Nephron (organoid): ENCODE results near the gene DNAJB14.
A peak's percentile ranks its signal among the peaks of the same experiment; 100 is the strongest.

ENCODE experiments used
- H3K27ac Mint-ChIP-seq, 3 experiments: 2 replicates each; pipeline ENCODE4 v1.8.0; 2020; ENCODE audit warnings: mixed read lengths in 3 of 3, mild to moderate bottlenecking in 2 of 3, moderate library complexity in 1 of 3
- H3K27me3 Mint-ChIP-seq: 2 replicates; pipeline ENCODE4 v1.8.0; 2021; ENCODE audit warnings: low read depth, mild to moderate bottlenecking, moderate library complexity, mixed read lengths
- H3K36me3 Mint-ChIP-seq: 2 replicates; pipeline ENCODE4 v1.8.0; 2020; ENCODE audit warnings: low read depth, mixed read lengths
- H3K4me1 Mint-ChIP-seq: 2 replicates; pipeline ENCODE4 v1.8.0; 2020; ENCODE audit warnings: mixed read lengths
- H3K4me3 Mint-ChIP-seq, 3 experiments: 2 replicates each; pipeline ENCODE4 v1.8.0; 2020; ENCODE audit warnings: mild to moderate bottlenecking in 3 of 3, mixed read lengths in 3 of 3, moderate library complexity in 2 of 3
- H3K9me3 Mint-ChIP-seq: 2 replicates; pipeline ENCODE4 v1.8.0; 2020; ENCODE audit warnings: mixed read lengths
- TF ChIP-seq, protein P1 (sequence below), 3 experiments: fragments of 200-600 bp; sonication (generic); IDR thresholded peaks; one replicate each; pipeline ENCODE4 v1.5.0; 2021; ENCODE audit warnings: antibody characterized with exemption in 3 of 3; ENCODE audit not compliant: unreplicated experiment in 3 of 3

The DNAJB14 gene

DNA sequence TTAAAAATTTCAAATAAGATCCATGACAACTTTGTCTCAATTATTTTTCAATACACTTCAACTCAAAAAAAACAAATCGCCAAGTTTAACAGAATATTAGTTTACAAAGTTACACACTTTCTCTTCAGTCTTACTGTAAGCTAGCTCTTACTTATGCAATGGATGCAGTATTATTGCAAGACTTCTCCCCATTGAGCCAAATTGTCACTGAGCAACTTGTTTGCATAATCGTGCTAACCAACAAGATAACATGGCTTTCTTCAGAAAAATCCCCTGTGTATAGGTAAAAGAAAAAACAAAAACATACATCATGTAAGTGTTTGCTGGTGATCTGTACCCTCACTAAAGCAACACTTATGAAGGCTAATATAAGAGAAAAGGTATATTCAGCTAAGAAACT is 18.9 kb downstream of the DNAJB14 start:
- Mint-ChIP-seq H3K36me3 (peaks cover 39% of the 10 kb centered on the region), H3K9me3 (peaks cover 7% of the 10 kb centered on the region), H3K4me1 (no peaks in the 10 kb centered on the region), H3K27ac (no peak overlapping the region), H3K27me3 (no peaks in the 10 kb centered on the region), H3K4me3 (no peak overlapping the region)
- TF ChIP-seq, protein P1, sequence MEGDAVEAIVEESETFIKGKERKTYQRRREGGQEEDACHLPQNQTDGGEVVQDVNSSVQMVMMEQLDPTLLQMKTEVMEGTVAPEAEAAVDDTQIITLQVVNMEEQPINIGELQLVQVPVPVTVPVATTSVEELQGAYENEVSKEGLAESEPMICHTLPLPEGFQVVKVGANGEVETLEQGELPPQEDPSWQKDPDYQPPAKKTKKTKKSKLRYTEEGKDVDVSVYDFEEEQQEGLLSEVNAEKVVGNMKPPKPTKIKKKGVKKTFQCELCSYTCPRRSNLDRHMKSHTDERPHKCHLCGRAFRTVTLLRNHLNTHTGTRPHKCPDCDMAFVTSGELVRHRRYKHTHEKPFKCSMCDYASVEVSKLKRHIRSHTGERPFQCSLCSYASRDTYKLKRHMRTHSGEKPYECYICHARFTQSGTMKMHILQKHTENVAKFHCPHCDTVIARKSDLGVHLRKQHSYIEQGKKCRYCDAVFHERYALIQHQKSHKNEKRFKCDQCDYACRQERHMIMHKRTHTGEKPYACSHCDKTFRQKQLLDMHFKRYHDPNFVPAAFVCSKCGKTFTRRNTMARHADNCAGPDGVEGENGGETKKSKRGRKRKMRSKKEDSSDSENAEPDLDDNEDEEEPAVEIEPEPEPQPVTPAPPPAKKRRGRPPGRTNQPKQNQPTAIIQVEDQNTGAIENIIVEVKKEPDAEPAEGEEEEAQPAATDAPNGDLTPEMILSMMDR (IDR thresholded peaks at IDR 0.05; ENCODE audit: unreplicated experiment in 3 of 3), result no peak

DNA sequence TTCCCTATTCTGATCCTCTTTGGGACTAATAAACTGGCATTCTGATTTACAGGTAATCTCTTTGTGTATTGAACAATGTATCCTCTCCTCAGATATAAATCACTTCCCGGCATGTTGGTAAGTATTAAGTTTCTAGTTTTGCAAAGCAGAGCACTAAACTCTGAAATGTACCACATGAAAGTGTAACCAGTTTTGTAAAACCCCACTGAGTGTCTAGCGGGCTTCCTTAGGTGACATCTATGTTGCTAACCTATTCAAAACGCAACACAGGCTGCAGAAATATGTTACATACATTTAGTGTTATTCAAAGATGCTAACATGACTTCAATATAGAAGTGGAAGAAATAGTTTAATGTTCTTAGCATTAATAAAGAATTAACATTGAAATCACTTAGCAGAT is 25.2 kb downstream of the DNAJB14 start:
- TF ChIP-seq, protein P1 (IDR thresholded peaks at IDR 0.05; ENCODE audit: unreplicated experiment in 3 of 3), result no peak
- Mint-ChIP-seq H3K4me1 (no peaks in the 10 kb centered on the region), H3K27me3 (no peaks in the 10 kb centered on the region), H3K9me3 (peaks cover 5% of the 10 kb centered on the region), H3K36me3 (peaks cover 46% of the 10 kb centered on the region), H3K27ac (no peak overlapping the region), H3K4me3 (no peak overlapping the region)

DNA sequence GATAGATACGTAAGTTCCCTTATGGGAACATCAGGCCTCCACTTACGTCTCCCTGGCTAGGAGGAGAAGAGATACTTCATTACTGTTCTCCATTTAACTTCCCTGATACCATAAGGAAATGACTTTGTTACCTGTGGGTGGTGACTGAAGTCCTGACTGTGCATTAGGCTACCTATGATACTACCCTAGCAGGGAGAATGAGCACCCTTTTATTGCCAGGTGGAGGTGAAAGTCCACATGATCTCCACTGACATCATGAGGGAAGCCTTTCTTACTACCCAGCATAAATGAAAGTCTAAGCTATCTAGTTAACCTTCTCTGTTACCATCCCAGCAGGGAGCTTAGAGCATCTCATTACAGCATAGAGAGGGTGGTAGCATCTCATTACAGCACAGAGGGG is 27.8 kb downstream of the DNAJB14 start:
- TF ChIP-seq, protein P1 (IDR thresholded peaks at IDR 0.05; ENCODE audit: unreplicated experiment in 3 of 3), result no peak
- no peaks in the 10 kb centered on the region for H3K27me3 Mint-ChIP-seq
- no peaks in the 10 kb centered on the region for H3K4me1 Mint-ChIP-seq
- H3K27ac Mint-ChIP-seq, result no peak overlapping the region
- H3K36me3 Mint-ChIP-seq, result peaks cover 62% of the 10 kb centered on the region
- H3K9me3 Mint-ChIP-seq, result peaks cover 5% of the 10 kb centered on the region
- H3K4me3 Mint-ChIP-seq, result no peak overlapping the region

DNA sequence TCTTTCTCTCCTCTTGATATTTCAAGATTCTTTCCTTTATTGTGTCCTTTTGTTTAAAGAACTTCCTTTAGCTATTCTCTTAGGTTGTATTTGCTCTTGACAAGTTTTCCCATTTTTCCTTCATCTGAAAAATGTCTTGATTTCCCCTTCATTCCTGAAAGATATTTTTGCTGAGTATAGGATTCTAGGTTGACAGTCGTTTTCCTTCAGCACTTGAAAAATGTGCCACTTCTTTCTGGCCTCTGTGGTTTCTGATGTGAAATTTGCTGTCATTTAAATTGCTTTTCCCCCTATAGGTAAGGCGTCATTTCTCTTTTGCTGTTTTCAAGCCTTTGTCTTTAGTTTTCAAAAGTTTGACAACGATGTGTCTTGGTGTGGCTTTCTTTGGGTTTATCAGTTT is 28.8 kb downstream of the DNAJB14 start:
- H3K4me3 Mint-ChIP-seq, result no peak overlapping the region
- no peak overlapping the region for H3K27ac Mint-ChIP-seq
- H3K9me3 Mint-ChIP-seq, result peaks cover 5% of the 10 kb centered on the region
- H3K4me1 Mint-ChIP-seq, result no peaks in the 10 kb centered on the region
- no peaks in the 10 kb centered on the region for H3K27me3 Mint-ChIP-seq
- peaks cover 68% of the 10 kb centered on the region for H3K36me3 Mint-ChIP-seq
- TF ChIP-seq, protein P1 (IDR thresholded peaks at IDR 0.05; ENCODE audit: unreplicated experiment in 3 of 3), result no peak

DNA sequence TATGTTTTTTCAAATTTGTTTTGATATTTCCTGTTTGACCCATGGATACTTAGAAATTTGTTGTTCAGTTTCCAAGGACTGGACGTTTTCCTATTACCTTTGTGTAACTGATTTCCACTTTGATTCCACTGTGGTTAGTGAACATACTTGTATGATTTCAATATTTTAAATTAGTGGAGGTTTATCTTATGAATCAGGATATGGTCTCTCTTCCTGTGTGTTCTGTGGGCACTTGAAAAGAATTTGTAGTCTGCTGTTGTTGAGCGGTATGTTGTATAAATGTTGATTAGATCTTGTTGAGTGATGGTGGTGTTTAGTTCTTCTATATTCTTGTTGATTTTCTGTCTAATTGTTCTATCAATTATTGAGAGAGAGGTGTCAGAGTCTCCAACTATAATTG is 31.0 kb downstream of the DNAJB14 start:
- Mint-ChIP-seq H3K27ac (no peak overlapping the region), H3K36me3 (peaks cover 69% of the 10 kb centered on the region), H3K4me1 (no peaks in the 10 kb centered on the region), H3K27me3 (no peaks in the 10 kb centered on the region), H3K4me3 (no peak overlapping the region), H3K9me3 (peaks cover 5% of the 10 kb centered on the region)
- TF ChIP-seq, protein P1 (IDR thresholded peaks at IDR 0.05; ENCODE audit: unreplicated experiment in 3 of 3), result no peak

DNA sequence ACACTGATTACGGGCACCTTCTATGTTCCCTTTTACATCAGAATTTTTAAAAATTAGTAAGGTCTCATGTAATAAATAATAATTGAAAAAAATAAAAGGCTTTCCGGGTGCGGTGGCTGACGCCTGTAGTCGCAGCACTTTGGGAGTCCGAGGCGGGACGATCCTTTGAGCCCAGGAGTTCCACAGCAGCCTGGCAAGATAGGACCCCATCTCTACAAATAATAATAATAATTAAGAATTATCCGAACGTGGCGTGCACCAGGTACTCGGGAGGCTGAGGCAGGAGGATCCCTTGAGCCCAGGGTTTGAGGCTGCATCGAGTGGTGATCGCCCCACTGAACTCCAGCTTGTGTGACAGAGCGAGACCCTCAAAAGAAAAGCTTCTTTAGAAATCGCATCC is 51.4 kb downstream of the DNAJB14 start:
- TF ChIP-seq, protein P1 (IDR thresholded peaks at IDR 0.05; ENCODE audit: unreplicated experiment in 3 of 3), result no peak
- H3K4me1 Mint-ChIP-seq, result peaks cover 38% of the 10 kb centered on the region
- H3K27me3 Mint-ChIP-seq, result no peaks in the 10 kb centered on the region
- peak overlapping the region in 2 of 3 experiments; percentile 97 to 98 for H3K27ac Mint-ChIP-seq
- peak overlapping the region; percentile 99 to 100 (median 100) for H3K4me3 Mint-ChIP-seq
- H3K36me3 Mint-ChIP-seq, result peaks cover 6% of the 10 kb centered on the region
- H3K9me3 Mint-ChIP-seq, result no peaks in the 10 kb centered on the region
